ENCODE data around the gene COQ10A. TPM values are rescaled to one million over a fixed set of nuclear protein-coding genes. Genes with fewer than 3 reads are reported as not detected.
A peak's percentile ranks its signal among the peaks of the same experiment; 100 is the strongest.

Gene COQ10A
- total and polyA plus RNA-seq, 2 of the 8 experiments (the other 6 are each of a cell fraction or from before 2014, with no cell fraction given) = 21.8 to 42.9 TPM

DNA sequence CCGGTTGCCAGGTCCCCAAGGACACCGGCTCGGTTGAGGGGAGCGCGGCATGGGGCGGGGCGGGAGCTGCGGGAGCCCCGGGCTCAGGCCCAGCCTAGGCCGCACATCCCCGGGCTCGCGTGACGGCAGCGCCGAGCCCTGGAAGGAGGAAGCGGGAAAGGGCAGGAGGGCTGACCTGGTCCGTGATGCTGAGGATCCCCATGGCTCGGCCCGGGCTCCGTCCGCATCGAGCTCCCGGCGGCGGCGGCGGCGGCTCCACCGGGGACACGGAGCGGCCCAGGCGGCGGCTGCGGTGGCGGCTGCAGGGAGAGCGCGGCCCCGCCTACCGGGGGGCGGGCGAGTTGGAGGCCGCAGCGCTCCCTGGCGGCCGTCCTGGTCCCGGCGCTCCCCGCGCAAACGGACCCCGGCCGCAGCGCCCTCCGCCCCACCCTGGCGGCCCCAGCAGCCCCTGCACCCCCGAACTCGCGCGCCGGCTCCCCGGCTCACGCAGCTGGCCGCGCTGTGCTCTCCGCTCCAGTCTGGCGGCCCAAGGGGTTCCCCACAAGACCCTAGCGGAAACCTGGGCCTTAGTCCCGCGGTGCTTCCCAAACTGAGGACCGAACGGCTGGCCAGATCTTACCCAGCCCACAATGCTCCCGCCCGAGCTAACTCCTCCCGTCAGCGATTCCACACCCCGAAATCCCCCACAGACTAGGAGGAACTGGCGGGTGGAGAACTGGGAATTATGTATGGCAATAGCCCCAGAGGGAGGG, 8.5 kb upstream of the COQ10A start, which contains the start of gene ANKRD52 (continued):
- TF ChIP-seq JUND (IDR thresholded peaks at IDR 0.05; ENCODE audit: low read length) = no peak
- no peak for TF ChIP-seq RXRA (IDR thresholded peaks at IDR 0.05; ENCODE audit: insufficient read depth, low read depth, low read length)
- no peak for TF ChIP-seq BRCA1 (IDR thresholded peaks at IDR 0.05; ENCODE audit: low read depth, low read length)
- TF ChIP-seq CHD1 (IDR thresholded peaks at IDR 0.05; ENCODE audit: low read depth, low read length) = no peak
- TF ChIP-seq SIN3A (conservative IDR thresholded peaks at IDR 0.05 in 1 of 2, IDR thresholded peaks at IDR 0.05 in 1 of 2; ENCODE audit: low read depth in 1 of 2, low read length in 2 of 2) = peak in 1 of 2 experiments; percentile 34; a peak in 2 of 4 replicates
- TF ChIP-seq YY1 (IDR thresholded peaks at IDR 0.05; ENCODE audit: low read depth, low read length) = peak; percentile 10; the same call in 1 of the 2 replicates
- no peak for TF ChIP-seq JUN (IDR thresholded peaks at IDR 0.05; ENCODE audit: low read depth, low read length)
- TF ChIP-seq SP4 (IDR thresholded peaks at IDR 0.05; ENCODE audit: low read length) = no peak
- TF ChIP-seq MAFK (IDR thresholded peaks at IDR 0.05; ENCODE audit: low read depth, low read length) = no peak
- TF ChIP-seq, protein P1, sequence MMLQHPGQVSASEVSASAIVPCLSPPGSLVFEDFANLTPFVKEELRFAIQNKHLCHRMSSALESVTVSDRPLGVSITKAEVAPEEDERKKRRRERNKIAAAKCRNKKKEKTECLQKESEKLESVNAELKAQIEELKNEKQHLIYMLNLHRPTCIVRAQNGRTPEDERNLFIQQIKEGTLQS (IDR thresholded peaks at IDR 0.05; ENCODE audit: insufficient read depth, low read depth, low read length) = no peak
- TF ChIP-seq TCF12 (IDR thresholded peaks at IDR 0.05; ENCODE audit: low read depth, low read length) = no peak
- TF ChIP-seq SUZ12 (IDR thresholded peaks at IDR 0.05; ENCODE audit: low read length) = no peak
- TF ChIP-seq, protein P2, sequence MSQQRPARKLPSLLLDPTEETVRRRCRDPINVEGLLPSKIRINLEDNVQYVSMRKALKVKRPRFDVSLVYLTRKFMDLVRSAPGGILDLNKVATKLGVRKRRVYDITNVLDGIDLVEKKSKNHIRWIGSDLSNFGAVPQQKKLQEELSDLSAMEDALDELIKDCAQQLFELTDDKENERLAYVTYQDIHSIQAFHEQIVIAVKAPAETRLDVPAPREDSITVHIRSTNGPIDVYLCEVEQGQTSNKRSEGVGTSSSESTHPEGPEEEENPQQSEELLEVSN (IDR thresholded peaks at IDR 0.05) = no peak
- no peak for TF ChIP-seq SIX5 (IDR thresholded peaks at IDR 0.05; ENCODE audit: low read depth, low read length)
- TF ChIP-seq NRF1 (IDR thresholded peaks at IDR 0.05; ENCODE audit: low read depth, low read length) = no peak
- TF ChIP-seq FOSL1 (IDR thresholded peaks at IDR 0.05; ENCODE audit: insufficient read depth, low read depth, low read length) = no peak
- peak; percentile 2 for TF ChIP-seq NANOG (IDR thresholded peaks at IDR 0.05; ENCODE audit: insufficient read depth, low read depth, low read length, poor library complexity, severe bottlenecking)
- TF ChIP-seq RAD21 (IDR thresholded peaks at IDR 0.05 in 1 of 2, conservative IDR thresholded peaks at IDR 0.05 in 1 of 2; ENCODE audit: low read depth in 2 of 2, low read length in 2 of 2) = peak in 1 of 2 experiments; percentile 38; a peak in 2 of 4 replicates
- no peak for TF ChIP-seq CEBPB (IDR thresholded peaks at IDR 0.05; ENCODE audit: low read depth, low read length)
- TF ChIP-seq TAF7 (optimal IDR thresholded peaks at IDR 0.05; ENCODE audit: borderline replicate concordance, low read depth, low read length) = no peak
- no peak for TF ChIP-seq EZH2 (IDR thresholded peaks at IDR 0.05; ENCODE audit: low read depth, low read length, severe bottlenecking)
- TF ChIP-seq CTBP2 (IDR thresholded peaks at IDR 0.05; ENCODE audit: borderline replicate concordance, insufficient read depth, insufficient read length, low read length) = no peak
- TF ChIP-seq SP2 (IDR thresholded peaks at IDR 0.05; ENCODE audit: low read length) = no peak
